MM.1S (cell line): Measurements from ENCODE around the gene MYH7.

Experiments used
- DNase-seq: peaks from one replicate; pipeline ENCODE4 v3.0.0-alpha.2; 2015
- H2AFZ ChIP-seq: fragments of 300-600 bp; sonication (generic); 2 replicates; pipeline ENCODE4 v1.6.0; 2016; ENCODE audit warnings: antibody characterized with exemption, low read length
- H3F3A ChIP-seq: fragments of 300-600 bp; sonication (generic); 2 replicates; pipeline ENCODE4 v1.6.1; 2016; ENCODE audit warnings: mild to moderate bottlenecking, antibody characterized with exemption, low read length, moderate library complexity, mixed read lengths; ENCODE audit not compliant: insufficient read depth
- H3K27ac ChIP-seq: fragments of 300-600 bp; sonication (generic); 2 replicates; pipeline ENCODE4 v1.5.1; 2016; ENCODE audit warnings: mild to moderate bottlenecking, low read length
- H3K27me3 ChIP-seq: fragments of 300-600 bp; sonication (generic); replicated peaks from 2 replicates; pipeline ENCODE4 v1.6.0; 2016; ENCODE audit warnings: low read length; ENCODE audit not compliant: insufficient read depth
- H3K36me3 ChIP-seq: fragments of 300-600 bp; sonication (generic); replicated peaks from 2 replicates; pipeline ENCODE4 v1.6.1; 2016; ENCODE audit warnings: mild to moderate bottlenecking, low read length, mixed read lengths; ENCODE audit not compliant: insufficient read depth
- H3K4me1 ChIP-seq: fragments of 300-600 bp; sonication (generic); 2 replicates; pipeline ENCODE4 v1.6.1; 2016; ENCODE audit warnings: low read length, mixed read lengths
- H3K4me2 ChIP-seq: fragments of 300-600 bp; sonication (generic); 2 replicates; pipeline ENCODE4 v1.6.0; 2016; ENCODE audit warnings: low read depth, low read length
- H3K4me3 ChIP-seq: fragments of 300-600 bp; sonication (generic); 2 replicates; pipeline ENCODE4 v1.5.1; 2016; ENCODE audit warnings: low read length, mixed read lengths
- H3K79me2 ChIP-seq: fragments of 300-600 bp; sonication (generic); 2 replicates; pipeline ENCODE4 v1.6.1; 2016; ENCODE audit warnings: mixed run types, low read length, mixed read lengths
- H3K9ac ChIP-seq: fragments of 300-600 bp; sonication (generic); 2 replicates; pipeline ENCODE4 v1.6.1; 2016; ENCODE audit warnings: low read length, mixed read lengths
- H3K9me2 ChIP-seq: fragments of 300-600 bp; sonication (generic); replicated peaks from 2 replicates; pipeline ENCODE4 v1.6.1; 2016; ENCODE audit warnings: mild to moderate bottlenecking, low read length, mixed read lengths; ENCODE audit not compliant: insufficient read depth
- H3K9me3 ChIP-seq: fragments of 300-600 bp; sonication (generic); replicated peaks from 2 replicates; pipeline ENCODE4 v1.6.1; 2016; ENCODE audit warnings: mild to moderate bottlenecking, low read length, mixed read lengths; ENCODE audit not compliant: insufficient read depth
- H4K20me1 ChIP-seq: fragments of 300-600 bp; sonication (generic); 2 replicates; pipeline ENCODE4 v1.6.1; 2016; ENCODE audit warnings: mild to moderate bottlenecking, low read length, moderate library complexity, mixed read lengths; ENCODE audit not compliant: insufficient read depth
- CTCF ChIP-seq: fragments of 300-600 bp; sonication (generic); IDR thresholded peaks from 2 replicates; pipeline ENCODE4 v1.5.1; 2016; ENCODE audit warnings: antibody characterized with exemption, low read length, mixed read lengths
- EZH2 ChIP-seq: fragments of 300-600 bp; sonication (generic); optimal IDR thresholded peaks from 2 replicates; pipeline ENCODE3; 2017; ENCODE audit warnings: low read depth, mild to moderate bottlenecking, antibody characterized with exemption, low read length, mixed read lengths
- EZH2phosphoT487 ChIP-seq: fragments of 300-600 bp; sonication (generic); IDR thresholded peaks from 2 replicates; pipeline ENCODE4 v1.6.1; 2018; ENCODE audit warnings: antibody characterized with exemption, low read length

The MYH7 gene

GRCh38 chr14:23434488-23435222 lies 805 bp downstream of the MYH7 start:
- Histone ChIP-seq H3K36me3 (no peaks in the 10 kb centered on the region), H3K4me3 (no peak overlapping the region), H3K9me2 (no peaks in the 10 kb centered on the region), H3K9ac (no peak overlapping the region), H3K27ac (no peak overlapping the region), H3F3A (no peaks in the 10 kb centered on the region), H3K4me2 (no peak overlapping the region), H3K27me3 (no peaks in the 10 kb centered on the region), H4K20me1 (no peaks in the 10 kb centered on the region), H3K79me2 (no peaks in the 10 kb centered on the region), H3K4me1 (no peaks in the 10 kb centered on the region), H3K9me3 (no peaks in the 10 kb centered on the region), H2AFZ (no peak overlapping the region)
- TF ChIP-seq EZH2phosphoT487 (no peak), CTCF (no peak), EZH2 (no peak)
- no peak for DNase-seq

DNA sequence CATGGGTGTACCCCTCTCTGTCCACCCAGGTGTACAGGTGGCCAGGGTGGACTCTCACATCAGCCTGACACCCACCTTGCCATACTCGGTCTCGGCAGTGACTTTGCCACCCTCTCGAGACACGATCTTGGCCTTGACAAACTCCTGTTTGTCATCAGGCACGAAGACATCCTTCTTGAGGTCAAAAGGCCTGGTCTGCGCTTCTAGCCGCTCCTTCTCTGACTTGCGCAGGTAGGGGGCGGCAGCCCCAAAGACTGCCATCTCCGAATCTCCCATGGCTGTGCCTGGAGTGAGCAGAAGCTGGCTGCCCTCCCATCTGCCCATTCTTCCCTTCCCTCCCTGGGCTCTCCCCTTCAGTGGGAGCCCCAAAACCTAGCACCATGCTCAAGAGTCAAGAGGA lies 2.0 kb downstream of the MYH7 start:
- Histone ChIP-seq H3K9me2 (no peaks in the 10 kb centered on the region), H3K9ac (no peak overlapping the region), H3K36me3 (no peaks in the 10 kb centered on the region), H4K20me1 (no peaks in the 10 kb centered on the region), H3K27ac (no peak overlapping the region), H3K4me3 (no peak overlapping the region), H3F3A (no peaks in the 10 kb centered on the region), H3K4me1 (no peaks in the 10 kb centered on the region), H3K79me2 (no peaks in the 10 kb centered on the region), H3K27me3 (no peaks in the 10 kb centered on the region), H2AFZ (no peak overlapping the region), H3K4me2 (no peak overlapping the region), H3K9me3 (no peaks in the 10 kb centered on the region)
- DNase-seq: no peak
- TF ChIP-seq EZH2 (no peak), CTCF (no peak), EZH2phosphoT487 (no peak)

DNA sequence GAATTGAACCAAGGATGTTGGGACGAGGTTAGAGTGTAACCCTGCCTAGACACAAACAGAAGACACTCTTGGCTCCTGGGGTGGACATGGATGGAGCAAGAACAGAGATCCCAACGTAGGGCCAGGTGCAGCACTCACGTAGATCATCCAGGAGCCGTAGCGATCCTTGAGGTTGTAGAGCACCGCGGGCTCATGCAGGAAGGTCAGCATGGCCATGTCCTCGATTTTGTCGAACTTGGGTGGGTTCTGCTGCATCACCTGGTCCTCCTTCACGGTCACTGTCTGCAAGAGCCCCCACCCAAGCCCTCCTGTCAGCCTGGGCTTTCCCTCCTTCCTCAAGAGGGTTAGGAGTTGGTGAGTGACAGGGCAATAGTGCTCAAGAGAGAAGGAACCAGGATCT lies 2.5 kb downstream of the MYH7 start:
- Histone ChIP-seq H3K4me1 (no peaks in the 10 kb centered on the region), H3F3A (no peaks in the 10 kb centered on the region), H3K9me3 (no peaks in the 10 kb centered on the region), H3K9me2 (no peaks in the 10 kb centered on the region), H3K4me2 (no peak overlapping the region), H2AFZ (no peak overlapping the region), H4K20me1 (no peaks in the 10 kb centered on the region), H3K4me3 (no peak overlapping the region), H3K79me2 (no peaks in the 10 kb centered on the region), H3K9ac (no peak overlapping the region), H3K27ac (no peak overlapping the region), H3K36me3 (no peaks in the 10 kb centered on the region), H3K27me3 (no peaks in the 10 kb centered on the region)
- no peak for DNase-seq
- TF ChIP-seq EZH2phosphoT487 (no peak), EZH2 (no peak), CTCF (no peak)
